ENCODE data around the gene PLEKHG4B. TPM values are rescaled to one million over a fixed set of nuclear protein-coding genes. Genes with fewer than 3 reads are reported as not detected.

PLEKHG4B gene
- total RNA-seq, 2 donors from 2014 or later: 0.08 to 0.48 TPM

DNA sequence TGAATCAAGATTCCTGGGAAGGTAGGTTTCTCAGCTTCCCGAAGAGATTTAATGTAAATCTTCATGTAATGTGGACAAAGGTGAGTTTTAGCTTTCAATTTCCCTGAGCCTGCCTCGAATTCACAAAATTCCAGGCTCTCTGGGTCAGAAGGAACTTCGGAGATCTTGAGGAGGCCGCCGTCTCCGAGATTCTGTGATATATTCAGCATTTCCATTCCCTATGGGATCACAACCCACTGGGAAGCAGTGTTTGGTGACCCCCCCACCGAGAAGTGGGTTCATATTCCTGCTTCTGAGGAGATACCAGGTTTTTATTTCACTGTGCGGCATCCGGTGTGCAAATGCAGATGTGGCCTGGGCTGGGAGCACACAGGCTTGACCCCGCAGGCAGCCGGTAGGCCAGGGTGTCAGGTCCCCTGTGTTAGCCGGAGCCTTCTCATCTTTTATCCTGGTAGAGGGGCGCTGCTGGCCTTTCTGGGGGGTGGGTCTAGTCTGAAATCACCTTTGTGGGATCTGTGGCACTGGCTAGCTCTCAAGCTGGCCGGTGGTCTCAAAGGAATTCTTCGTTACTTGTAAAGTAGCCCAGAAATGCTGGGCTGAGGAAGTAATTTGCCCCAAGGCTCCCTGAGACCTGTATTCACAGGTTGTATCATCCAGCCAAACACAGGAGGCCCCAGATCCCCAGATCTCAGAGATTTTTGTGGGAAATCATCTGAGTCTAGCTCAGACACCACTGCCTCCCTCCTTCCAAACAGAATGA is 1.4 kb downstream of the PLEKHG4B start:
- Histone ChIP-seq H3K4me3 (no peak overlapping the region), H3K36me3 (no peaks in the 10 kb centered on the region), H3K9me3 (no peaks in the 10 kb centered on the region), H3K27ac (no peak overlapping the region), H3K27me3 (no peaks in the 10 kb centered on the region), H3K4me1 (peaks cover 0 to 10% of the 10 kb centered on the region in 2 donors)
- no peak for DNase-seq (ENCODE audit: low spot score)
- TF ChIP-seq, protein P1, sequence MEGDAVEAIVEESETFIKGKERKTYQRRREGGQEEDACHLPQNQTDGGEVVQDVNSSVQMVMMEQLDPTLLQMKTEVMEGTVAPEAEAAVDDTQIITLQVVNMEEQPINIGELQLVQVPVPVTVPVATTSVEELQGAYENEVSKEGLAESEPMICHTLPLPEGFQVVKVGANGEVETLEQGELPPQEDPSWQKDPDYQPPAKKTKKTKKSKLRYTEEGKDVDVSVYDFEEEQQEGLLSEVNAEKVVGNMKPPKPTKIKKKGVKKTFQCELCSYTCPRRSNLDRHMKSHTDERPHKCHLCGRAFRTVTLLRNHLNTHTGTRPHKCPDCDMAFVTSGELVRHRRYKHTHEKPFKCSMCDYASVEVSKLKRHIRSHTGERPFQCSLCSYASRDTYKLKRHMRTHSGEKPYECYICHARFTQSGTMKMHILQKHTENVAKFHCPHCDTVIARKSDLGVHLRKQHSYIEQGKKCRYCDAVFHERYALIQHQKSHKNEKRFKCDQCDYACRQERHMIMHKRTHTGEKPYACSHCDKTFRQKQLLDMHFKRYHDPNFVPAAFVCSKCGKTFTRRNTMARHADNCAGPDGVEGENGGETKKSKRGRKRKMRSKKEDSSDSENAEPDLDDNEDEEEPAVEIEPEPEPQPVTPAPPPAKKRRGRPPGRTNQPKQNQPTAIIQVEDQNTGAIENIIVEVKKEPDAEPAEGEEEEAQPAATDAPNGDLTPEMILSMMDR (IDR thresholded peaks at IDR 0.05): no peak

DNA sequence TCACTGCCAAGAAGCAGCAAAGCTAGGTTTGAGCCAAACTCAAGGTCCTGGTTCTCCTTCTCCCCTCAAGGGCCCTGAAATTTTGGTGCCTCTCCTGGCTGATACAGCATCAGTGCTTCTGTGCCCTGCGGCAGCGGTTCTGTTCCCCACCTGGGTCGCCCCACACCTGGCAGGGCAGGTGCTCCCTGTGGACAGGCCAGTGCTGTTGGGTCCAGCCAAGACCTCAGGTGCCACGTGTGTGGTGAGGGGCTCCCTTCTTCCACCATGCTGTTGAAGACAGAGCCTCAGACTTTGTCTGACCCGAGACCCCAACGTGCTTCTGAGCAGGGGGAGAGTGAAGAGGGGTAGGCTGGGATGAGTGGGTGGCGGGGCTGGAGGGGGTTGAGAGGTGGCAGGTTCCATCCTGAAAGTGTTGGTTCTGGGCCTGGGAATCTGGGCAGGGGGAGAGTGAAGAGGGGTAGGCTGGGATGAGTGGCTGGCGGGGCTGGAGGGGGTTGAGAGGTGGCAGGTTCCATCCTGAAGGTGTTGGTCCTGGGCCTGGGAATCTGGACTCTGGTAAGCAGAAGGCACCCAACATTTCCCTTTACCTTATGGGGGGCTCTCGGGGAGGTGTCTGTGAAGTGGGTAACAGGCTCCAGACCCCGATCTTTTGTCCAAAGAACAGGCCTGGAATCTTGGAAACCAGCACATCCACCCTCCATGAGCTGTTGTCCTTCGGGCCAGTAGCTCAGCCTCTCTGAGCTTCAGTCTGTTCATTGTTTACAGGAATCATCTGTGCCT is 2.3 kb downstream of the PLEKHG4B start:
- peak; percentile 50 for DNase-seq (ENCODE audit: low spot score)
- Histone ChIP-seq H3K36me3 (no peaks in the 10 kb centered on the region), H3K27ac (no peak overlapping the region), H3K9me3 (no peaks in the 10 kb centered on the region), H3K27me3 (no peaks in the 10 kb centered on the region), H3K4me3 (no peak overlapping the region), H3K4me1 (peaks cover 0 to 10% of the 10 kb centered on the region in 2 donors)
- TF ChIP-seq, protein P1 (IDR thresholded peaks at IDR 0.05): no peak

DNA sequence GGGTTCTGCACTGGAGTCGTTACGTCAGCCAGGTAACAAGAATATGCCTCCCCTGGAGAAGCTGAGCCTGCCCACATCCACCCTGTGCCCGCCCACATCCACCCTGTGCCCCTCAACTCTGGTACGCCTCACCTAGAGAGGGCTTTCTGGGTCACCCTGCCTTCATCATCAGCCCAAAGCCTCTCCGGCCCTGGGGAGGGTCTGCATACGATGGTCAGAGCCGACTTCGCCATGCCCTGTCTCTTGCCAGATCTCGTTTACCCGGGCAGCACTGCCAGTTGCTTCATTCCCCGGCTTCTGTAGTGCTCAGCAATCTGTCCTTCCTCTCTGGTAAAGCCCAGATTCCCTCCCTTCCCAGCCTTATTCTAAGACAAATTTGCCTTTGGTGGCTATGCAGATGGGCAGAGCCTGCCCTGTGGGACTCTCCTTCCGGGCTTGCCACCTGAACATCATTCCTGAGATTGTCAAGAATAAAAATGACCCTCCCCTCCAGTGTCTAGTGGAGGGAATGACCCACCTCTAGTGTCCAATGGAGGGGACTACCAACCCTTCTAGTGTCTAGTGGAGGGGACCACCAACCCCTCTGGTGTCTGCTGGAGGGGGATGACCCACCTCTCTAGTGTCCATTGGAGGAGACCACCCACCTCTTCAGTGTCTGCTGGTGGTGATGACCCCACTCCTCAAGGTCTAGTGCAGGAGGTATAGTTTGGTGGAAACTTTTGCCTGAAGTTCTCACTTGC is 3.4 kb downstream of the PLEKHG4B start:
- Histone ChIP-seq H3K4me1 (peaks cover 0 to 10% of the 10 kb centered on the region in 2 donors), H3K27ac (no peak overlapping the region), H3K27me3 (no peaks in the 10 kb centered on the region), H3K36me3 (no peaks in the 10 kb centered on the region), H3K4me3 (no peak overlapping the region), H3K9me3 (no peaks in the 10 kb centered on the region)
- TF ChIP-seq, protein P1 (IDR thresholded peaks at IDR 0.05): no peak
- no peak for DNase-seq (ENCODE audit: low spot score)

DNA sequence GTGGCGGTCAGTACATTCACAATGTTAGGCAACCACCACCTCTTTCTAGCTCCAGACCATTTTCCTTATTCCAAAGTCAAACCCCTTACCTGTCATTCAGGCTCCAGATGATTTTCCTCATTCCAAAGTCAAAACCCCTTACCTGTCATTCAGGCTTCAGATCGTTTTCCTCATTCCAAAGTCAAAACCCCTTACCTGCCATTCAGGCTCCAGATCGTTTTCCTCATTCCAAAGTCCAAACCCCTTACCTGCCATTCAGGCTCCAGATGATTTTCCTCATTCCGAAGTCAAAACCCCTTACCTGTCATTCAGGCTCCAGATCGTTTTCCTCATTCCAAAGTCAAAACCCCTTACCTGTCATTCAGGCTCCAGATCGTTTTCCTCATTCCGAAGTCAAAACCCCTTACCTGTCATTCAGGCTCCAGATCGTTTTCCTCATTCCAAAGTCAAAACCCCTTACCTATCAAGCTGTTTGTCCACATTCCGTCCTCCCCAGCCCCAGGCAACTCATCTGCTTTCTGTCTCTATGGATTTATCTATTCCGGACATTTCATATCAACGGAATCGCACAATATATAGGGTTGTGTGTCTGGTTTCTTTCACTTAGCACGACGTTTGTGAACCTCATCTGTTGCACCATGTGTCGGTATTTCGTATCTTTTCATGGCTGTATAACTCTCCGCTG is 5.2 kb downstream of the PLEKHG4B start:
- Histone ChIP-seq H3K36me3 (no peaks in the 10 kb centered on the region), H3K4me3 (no peak overlapping the region), H3K9me3 (no peaks in the 10 kb centered on the region), H3K27me3 (no peaks in the 10 kb centered on the region), H3K27ac (no peak overlapping the region), H3K4me1 (peaks cover 0 to 5% of the 10 kb centered on the region in 2 donors)
- TF ChIP-seq, protein P1 (IDR thresholded peaks at IDR 0.05): no peak
- DNase-seq (ENCODE audit: low spot score): peak; percentile 46

DNA sequence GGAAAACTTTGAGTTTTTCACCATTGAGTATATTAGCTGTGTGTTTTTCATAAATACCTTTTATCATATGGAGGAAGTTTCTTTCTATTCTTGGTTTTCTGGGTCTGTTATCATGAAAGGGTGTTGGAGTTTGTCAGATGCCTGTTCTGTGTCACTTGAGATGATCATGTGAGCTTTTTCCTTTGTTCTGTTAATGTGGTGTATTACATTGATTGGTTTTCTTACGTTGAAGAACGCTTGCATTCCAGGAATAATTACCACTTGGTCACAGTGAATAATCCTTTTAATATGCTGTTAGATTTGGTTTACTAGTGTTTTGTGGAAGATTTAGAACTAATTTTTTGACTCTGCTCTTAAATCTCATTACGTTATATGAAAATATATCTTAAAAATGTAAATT is 7.8 kb downstream of the PLEKHG4B start:
- Histone ChIP-seq H3K27ac (no peak overlapping the region), H3K36me3 (no peaks in the 10 kb centered on the region), H3K4me1 (no peaks in the 10 kb centered on the region), H3K4me3 (no peak overlapping the region), H3K9me3 (no peaks in the 10 kb centered on the region), H3K27me3 (no peaks in the 10 kb centered on the region)
- no peak for DNase-seq (ENCODE audit: low spot score)
- TF ChIP-seq, protein P1 (IDR thresholded peaks at IDR 0.05): no peak

All from right atrium auricular region (tissue), 2 donors.